ENCODE data around the gene DOCK7.
A peak's percentile ranks its signal among the peaks of the same experiment; 100 is the strongest.
"Not testable (repeated sequence)": the region's sequence is repeated elsewhere in the genome, so short reads cannot be mapped to it uniquely, and the experiment has no call there.

DOCK7 gene, protein sequence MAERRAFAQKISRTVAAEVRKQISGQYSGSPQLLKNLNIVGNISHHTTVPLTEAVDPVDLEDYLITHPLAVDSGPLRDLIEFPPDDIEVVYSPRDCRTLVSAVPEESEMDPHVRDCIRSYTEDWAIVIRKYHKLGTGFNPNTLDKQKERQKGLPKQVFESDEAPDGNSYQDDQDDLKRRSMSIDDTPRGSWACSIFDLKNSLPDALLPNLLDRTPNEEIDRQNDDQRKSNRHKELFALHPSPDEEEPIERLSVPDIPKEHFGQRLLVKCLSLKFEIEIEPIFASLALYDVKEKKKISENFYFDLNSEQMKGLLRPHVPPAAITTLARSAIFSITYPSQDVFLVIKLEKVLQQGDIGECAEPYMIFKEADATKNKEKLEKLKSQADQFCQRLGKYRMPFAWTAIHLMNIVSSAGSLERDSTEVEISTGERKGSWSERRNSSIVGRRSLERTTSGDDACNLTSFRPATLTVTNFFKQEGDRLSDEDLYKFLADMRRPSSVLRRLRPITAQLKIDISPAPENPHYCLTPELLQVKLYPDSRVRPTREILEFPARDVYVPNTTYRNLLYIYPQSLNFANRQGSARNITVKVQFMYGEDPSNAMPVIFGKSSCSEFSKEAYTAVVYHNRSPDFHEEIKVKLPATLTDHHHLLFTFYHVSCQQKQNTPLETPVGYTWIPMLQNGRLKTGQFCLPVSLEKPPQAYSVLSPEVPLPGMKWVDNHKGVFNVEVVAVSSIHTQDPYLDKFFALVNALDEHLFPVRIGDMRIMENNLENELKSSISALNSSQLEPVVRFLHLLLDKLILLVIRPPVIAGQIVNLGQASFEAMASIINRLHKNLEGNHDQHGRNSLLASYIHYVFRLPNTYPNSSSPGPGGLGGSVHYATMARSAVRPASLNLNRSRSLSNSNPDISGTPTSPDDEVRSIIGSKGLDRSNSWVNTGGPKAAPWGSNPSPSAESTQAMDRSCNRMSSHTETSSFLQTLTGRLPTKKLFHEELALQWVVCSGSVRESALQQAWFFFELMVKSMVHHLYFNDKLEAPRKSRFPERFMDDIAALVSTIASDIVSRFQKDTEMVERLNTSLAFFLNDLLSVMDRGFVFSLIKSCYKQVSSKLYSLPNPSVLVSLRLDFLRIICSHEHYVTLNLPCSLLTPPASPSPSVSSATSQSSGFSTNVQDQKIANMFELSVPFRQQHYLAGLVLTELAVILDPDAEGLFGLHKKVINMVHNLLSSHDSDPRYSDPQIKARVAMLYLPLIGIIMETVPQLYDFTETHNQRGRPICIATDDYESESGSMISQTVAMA (N-terminal part only)

DNA sequence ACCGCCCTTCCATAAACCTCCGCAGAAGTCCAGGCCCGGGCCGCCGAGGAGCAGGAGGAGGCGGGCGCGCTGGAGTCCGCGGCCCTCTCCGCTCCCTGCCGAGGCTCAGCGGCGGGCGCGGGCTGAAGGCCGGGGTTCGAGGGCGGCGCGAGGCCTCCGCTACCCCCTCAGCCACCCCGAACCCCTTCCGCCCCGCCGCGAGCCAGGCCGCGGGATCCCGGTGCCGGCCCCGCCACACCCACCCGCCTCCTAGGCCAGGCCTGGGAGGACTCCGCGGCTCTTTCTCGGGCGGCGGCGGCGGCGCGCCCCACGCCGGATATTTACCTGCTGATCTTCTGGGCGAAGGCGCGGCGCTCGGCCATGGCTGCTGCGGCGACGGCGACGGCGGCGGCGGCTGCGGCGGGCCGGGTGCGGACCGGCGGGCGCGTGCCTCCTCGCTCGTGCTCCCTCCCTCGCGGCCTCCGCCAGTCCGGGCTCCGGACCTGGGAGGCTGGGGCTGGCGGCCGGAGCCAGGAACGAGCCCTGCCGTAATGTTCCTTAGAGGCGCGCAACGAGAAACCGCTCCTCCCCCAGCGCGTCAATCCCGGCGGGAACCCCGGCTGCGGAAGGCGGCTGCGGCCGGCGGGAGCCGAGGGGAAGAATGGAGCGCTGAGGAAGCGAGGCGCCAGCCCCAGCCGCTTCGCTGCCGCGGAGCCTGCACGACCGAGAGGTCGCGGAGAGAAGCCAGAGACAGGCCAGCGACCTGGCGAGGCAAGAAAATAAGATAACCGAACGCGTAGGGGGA is at the start of gene DOCK7:
Gene DOCK7 (minus strand): TSS at position 484 of the 784 bp plus-strand sequence. CDS start 122 bp downstream, at position 362.
- DNase-seq (ENCODE audit: low read depth), result peak; percentile 20

DNA sequence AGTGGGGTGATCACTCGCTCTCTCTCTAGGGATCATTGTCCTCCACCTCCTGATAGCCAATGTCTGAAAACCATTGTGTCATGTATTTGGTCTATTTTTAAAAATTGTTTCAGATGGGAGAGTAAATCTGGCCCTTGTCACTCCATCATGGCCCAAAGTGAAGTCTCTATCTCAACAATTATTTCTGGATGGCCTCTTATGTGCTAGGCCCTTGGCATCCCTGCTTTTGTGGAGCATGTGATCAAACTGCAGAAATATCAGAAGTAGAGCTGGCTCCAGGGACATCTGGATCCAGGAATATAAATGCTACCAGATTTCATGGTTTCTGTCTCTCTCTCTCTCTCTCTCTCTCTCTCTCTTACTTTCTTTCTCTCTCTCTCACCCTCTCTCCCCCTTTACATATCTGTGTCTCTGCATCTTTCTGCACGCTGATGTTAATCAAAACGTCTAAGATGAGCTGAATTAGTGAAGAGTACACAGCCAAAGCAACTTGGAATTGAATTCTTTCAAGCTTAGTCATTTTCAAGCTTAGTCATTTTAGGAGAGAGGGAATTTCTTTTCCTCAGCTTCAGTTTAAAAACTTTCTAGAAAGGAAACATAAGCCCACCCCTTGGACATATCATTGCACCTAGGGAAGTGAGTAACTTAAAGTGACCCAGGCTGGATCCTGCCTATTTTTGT is 47.4 kb upstream of the DOCK7 start:
- no peak for DNase-seq (ENCODE audit: low read depth)

DNA sequence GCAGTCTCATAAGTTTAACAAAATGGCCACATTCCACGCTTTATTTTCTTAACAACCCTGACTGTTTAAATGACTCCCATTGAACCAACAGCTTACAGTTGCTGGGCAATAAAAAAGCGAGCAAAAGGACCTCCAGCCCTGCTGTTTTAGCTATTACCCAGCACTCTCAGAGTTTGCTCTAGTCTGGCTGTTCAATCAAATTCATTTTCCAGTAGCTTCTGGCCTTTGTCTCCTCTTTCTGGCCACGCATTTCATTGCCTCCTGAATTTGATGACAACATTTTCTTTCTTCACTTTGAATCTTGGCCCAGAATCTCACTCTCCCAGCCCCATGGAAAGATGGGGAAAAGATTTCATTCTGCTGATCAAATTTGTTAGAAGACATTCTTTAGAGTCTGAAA is 44.1 kb upstream of the DOCK7 start:
- no peak for DNase-seq (ENCODE audit: low read depth)

DNA sequence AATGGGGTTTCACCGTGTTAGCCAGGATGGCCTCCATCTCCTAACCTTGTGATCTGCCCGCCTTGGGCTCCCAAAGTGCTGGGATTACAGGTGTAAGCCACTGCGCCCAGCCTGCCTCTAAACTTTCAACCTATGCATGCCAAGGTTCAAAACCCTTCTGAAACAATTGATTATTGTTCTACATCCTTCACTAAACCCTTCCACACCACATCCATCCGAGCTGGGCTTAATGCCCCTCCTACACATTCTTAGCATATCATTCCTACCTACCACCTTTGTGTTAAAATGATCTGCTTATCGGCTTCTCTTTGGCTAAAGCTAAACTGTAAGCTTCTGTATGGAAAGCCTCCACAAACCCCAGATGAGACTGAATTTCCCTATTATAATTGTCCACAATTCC is 40.8 kb upstream of the DOCK7 start:
- no peak for DNase-seq (ENCODE audit: low read depth)

DNA sequence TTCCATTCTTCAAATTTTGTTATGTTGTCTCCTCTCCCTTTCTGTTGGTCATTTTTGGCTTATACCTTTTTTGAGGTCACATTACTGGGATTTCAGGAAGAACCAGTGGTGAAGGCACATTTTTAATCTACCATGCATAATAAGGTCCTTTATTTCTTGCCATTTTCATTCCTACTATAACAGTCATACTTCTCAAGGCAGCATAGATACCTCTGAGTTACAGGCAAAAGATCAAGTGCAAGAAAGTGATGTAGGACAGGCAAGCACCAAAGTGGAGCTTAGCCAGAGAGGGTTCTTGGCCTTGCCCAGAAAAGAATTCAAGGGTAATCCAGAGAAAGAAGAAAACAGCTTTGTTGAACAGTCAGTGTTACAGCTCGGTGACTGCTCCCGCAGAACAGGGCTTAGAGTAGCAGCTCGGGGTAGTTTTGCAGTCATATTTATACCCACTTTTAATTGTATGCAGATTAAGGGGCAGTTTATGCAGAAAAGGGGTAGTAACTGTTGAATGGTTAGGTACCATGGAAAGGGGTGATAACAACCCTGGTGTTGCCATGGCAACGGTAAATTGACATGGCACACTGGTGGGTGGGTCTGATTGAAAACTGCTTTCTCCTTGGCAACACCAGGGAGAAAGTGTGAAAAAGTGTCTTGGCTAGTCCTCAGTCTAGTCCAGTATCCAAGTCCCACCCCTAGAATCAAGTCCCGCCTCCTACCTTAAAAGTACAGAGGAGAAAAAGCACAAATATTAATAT is 39.6 kb upstream of the DOCK7 start:
- DNase-seq (ENCODE audit: low read depth), result no peak

DNA sequence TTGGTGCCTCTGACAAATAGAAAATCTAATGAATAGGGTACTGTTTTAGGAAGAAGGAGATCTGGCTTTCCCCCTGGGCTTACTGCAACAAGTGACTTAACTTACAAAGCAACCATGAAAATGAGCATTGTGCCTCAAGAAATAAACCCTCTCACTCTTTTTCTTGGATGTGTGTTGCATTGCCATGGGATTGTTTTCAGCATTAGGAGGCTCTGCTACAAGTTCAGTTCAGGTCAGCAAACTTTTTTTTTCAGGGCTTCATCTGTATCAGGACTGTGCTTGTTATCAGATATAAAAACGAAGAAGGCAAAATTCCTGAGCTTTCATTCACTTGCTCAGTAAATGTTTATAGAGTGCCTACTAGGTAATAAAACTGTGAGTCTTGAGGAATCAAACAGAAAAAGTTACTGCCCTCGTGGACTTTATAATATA is 37.8 kb upstream of the DOCK7 start:
- no peak for DNase-seq (ENCODE audit: low read depth)

DNA sequence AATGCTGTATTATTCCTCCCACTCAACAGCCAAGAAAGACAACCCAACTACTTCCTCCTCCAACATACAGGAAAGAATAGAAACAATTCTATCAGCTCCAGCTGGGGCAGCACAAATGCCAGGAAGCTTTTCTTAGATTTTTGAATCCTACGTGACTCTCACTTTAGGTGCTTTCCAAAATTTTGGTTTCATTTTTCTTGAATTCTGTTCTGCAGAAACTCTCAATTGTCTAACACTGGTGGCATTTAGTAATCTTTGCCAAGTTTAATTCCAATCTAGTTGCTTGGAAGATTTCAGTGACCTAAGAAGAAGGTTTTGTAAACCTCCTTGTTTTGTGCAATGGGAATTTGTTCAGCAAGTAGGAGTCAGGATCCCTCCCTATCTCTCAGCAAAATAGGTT is 37.1 kb upstream of the DOCK7 start:
- DNase-seq (ENCODE audit: low read depth), result no peak

DNA sequence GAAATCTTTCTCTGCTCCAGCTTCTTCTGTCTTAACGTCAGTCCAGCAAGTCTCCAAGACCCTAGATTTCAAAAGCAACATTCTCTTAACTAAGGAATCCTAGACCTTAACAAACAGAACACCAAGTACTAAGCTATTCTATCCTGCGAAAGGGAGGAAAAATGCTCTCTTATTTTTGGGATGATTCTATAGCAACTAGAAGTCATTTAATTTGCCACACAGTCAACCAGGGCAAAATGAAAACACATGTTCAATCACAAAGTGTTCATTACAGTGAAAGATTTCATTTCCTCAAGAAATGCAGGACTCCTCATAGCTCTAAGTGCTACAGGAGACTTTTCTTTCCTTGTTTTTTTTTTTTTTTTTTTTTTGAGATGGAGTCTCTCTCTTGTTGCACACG is 36.2 kb upstream of the DOCK7 start:
- DNase-seq (ENCODE audit: low read depth), result no peak

DNA sequence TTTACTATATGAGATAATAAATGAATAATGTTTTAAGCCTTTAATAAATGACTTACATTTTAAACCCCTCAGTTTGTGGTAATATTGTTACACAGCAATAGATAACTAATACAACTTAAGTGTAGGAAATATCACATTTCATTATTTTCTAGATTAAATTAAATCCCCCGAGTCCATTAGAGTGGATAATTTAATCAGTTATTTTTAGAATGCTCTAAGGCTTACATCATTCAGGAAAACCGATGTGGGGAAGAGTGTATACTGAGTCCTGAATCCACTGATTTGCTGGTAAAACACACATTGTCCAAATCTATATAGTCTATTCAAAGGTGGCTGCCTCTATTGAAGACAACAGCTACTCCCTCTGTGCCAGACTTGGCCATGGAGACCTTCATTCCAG is 35.7 kb upstream of the DOCK7 start:
- no peak for DNase-seq (ENCODE audit: low read depth)

DNA sequence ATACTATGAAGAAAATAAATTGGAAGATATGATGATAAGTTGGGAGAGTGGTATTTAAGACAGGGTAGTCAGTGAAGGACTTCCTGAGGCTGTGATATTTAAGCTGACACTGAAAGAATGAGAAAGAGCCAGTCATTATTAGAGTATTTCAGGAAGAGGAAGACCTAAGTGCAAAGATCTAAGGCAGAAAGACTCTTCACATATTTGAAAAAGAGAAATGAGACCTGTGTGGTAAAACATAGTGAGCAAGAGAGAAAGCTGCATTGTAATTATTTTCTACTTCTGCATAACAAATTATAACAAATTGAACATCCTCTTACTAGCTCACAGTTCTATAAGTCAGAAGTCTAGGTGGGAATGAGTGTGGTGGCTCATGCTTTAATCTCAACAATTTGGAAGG is 34.6 kb upstream of the DOCK7 start:
- DNase-seq (ENCODE audit: low read depth), result no peak

DNA sequence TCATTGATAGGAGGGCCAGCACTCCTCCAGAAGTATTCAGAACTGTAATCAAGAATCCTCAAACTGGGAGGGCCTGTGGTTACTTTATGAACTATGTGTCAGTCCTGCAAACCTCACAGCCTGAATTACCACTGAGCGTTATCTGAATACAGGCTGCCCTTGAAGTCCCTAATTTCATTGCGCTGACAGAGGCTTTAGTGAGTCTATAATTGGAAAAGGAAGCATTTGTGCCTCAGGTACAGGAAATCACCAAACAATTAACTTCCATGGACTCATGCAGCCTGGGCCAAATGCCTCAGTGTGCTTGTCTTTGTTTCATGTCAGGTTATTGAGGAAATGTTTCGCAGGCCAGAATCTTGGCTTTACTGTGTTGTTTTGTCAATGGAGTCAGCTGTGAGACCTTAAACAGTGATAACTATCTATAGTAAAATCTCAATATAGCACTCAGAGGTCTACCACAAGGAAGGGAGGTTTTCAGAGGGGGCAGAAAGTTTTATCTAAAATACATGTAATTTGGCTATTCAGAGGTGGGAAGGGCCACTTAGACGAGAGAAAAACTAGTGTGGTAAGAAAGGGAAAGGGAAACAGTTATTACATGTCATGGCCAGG is 32.9 kb upstream of the DOCK7 start:
- DNase-seq (ENCODE audit: low read depth), result no peak

DNA sequence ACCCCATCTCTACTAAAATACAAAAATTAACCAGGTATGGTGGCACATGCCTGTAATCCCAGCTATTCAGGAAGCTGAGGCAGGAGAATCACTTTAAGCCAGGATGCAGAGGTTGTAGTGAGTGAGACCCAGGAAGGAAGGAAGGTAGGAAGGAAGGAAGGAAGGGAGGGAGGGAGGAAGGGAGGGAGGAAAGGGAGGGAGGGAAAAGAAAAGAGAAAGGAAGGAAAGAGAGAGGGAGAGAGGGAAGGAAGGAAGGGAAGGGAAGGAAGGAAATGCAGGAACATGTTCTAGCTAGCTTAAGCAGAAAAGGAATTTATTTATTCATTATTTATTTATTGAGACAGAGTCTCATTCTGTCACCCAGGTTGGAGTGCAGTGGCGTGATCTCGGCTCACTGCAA is 30.2 kb upstream of the DOCK7 start:
- DNase-seq (ENCODE audit: low read depth), result not testable (repeated sequence)

DNA sequence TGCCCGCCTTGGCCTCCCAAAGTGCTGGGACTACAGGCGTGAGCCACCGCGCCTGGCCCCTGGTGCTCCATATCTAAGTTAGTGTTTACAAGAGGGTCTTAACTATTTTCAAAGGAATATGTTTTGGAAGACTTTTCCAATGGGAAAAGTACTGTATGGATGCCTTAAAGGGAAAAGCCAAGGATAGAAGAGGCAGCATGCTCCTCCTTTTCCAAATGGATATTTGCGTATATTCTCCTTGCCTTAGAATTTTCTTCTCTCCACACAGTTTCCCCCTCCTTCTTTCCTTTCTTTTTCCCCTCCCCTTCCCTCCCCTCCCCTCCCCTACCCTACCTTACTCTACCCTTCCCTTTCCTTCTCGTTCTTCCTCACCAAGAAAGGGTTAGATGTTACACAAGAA is 29.3 kb upstream of the DOCK7 start:
- no peak for DNase-seq (ENCODE audit: low read depth)

DNA sequence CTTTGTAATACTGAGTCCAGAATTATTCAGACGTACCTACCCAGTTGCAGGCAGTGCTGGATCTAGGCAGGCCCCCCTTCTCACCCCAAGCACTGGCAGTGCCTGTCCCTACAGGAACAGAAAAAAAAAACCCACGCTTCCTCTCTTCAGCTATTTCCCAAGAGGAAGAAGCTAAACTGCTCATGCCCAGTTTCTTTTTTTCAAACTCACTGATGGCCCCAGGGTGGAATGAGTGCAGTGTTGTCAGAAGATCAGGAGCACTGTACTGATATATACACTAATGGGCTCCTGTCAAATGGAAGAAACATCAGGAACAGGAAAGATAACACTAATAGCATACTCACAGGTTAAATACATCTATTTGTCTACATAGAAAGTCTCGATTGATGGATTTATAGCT is 28.2 kb upstream of the DOCK7 start:
- no peak for DNase-seq (ENCODE audit: low read depth)

DNA sequence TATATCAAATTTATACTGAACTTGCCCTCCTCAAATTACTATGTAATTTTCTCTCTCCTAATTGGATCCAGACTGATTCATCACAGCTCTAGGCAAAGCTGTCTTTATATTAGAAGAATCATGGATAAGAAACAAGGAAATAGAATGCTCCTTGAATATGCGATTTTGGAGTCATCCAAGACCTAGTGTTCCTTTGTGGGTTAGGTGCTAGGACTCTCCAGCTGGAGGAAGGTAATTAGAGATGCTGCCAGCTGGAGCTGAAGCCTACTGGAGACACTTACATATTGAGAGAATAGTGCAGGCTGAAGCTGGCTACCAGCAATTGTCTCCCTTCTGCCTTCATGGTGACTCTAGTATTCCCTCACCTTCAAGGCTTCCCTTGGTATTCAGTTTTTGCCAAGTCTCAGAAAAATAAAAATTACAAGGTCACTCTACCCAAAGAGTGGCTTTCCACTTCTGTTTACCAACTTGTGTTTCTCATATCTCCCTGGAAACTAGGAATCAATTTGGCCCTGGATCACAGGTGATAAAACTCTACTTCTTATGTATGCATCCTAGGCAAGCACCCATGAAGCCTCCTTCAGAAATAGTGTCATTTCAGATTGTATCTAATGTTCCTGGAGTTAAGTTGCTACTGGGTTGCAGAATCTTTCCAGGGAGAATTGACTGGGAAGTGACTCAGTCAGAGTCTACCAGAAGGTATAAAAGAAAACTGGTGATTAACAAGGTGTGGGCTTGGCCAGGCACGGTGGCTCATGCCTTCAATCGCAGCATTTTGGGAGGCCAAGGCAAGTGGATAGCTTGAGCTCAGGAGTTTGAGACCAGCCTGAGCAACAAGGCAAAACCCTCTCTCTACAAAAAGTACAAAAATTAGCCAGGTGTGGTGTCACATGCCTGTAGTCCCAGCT is 24.4 kb upstream of the DOCK7 start:
- DNase-seq (ENCODE audit: low read depth), result no peak

DNA sequence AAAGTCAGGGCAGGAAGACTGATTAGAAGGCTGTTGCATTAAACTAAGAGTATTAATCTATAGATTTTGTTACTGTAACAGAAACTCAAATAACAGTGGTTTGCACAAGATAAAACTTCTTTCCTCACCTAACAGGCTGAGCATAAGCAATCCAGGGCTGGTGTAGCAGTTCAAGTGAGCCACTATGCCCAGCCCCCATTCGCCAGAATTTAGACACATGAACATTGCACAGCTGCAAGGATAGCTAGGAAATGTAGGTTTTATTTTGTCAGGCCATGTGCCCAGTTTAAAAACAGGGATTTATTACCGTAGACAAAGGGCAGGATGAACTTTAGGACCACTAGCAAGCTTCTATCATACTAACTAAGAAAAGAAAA is 19.5 kb upstream of the DOCK7 start:
- DNase-seq (ENCODE audit: low read depth), result no peak

DNA sequence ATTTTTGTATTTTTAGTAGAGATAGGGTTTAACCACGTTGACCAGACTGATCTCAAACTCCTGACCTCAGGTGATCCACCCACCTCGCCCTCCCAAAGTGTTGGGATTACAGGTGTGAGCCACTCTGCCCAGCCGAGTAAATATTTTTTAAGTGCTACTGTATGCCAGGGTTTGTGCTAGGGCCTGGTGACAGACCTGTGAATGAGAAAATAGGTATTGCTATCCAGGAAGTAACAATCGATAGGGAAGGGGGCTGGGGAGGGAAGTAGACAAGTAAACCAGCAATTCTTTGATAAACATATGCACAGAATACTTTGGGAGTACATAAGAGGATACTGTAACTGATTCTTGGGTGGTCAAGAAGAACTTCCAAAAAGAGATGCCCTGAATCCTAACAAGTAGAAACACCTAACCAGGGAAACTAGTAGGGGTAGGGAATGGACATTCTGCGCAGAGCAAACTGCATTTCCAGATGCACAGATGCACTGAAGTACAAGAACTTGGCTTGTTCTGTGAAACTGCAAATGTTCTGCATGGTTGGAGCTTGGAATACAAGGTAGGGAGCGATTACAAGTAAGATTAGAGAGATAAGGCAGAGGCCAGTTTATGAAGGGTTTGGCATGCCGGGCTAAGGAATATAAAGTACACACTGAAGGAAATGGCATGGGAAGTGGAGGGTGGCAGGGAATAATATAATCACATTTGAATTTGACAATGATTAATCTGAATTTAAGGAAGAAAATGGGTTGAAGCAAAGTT is 19.0 kb upstream of the DOCK7 start:
- DNase-seq (ENCODE audit: low read depth), result no peak

DNA sequence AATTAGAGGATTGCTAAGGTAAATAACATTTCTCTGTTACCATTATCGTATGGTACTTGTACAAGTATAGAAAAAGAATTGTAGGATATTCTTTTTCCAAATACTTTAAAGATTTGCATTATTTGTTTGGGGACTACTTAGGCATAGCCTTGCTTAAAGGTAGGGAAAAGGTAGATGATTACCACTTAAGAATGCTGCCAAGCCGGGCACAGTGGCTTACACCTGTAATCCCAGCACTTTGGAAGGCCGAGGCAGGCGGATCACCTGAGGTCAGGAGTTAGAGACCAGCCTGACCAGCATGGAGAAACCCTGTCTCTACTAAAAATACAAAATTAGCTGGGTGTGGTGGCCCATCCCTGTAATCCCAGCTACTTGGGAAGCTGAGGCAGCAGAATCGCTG is 10.0 kb upstream of the DOCK7 start:
- not testable (repeated sequence) for DNase-seq (ENCODE audit: low read depth)
